HG03064 (cell line): ENCODE results near the gene EPB41.
"Not testable (repeated sequence)": the region's sequence is repeated elsewhere in the genome, so short reads cannot be mapped to it uniquely, and the experiment has no call there.

Source experiments
- ATAC-seq: cut with Tn5 transposase; IDR thresholded peaks from one replicate; pipeline ENCODE4 v1.9.1; 2021; ENCODE audit warnings: low read depth; ENCODE audit not compliant: unreplicated experiment

EPB41 gene

GRCh38 chr1:28914228-28915030, at the start of gene EPB41:
Gene EPB41, plus strand, starts transcription at chr1:28914569. Its CDS starts 72,869 bp downstream, at chr1:28987438.
- ATAC-seq = peak; percentile 65

GRCh38 chr1:28864695-28865094, 49.7 kb upstream of the EPB41 start:
- no peak for ATAC-seq

- ATAC-seq = no peak
Observed at GRCh38 chr1:28865997-28866650, 48.2 kb upstream of the EPB41 start.

- no peak for ATAC-seq
Observed at GRCh38 chr1:28867850-28868249, 46.5 kb upstream of the EPB41 start.

- ATAC-seq = no peak
Observed at GRCh38 chr1:28869952-28870351, 44.4 kb upstream of the EPB41 start.

GRCh38 chr1:28871631-28872401, 42.6 kb upstream of the EPB41 start:
- no peak for ATAC-seq

- not testable (repeated sequence) for ATAC-seq
Observed at GRCh38 chr1:28875134-28875533, 39.2 kb upstream of the EPB41 start.

GRCh38 chr1:28877132-28877781, 37.1 kb upstream of the EPB41 start:
- no peak for ATAC-seq

GRCh38 chr1:28878796-28879195, 35.6 kb upstream of the EPB41 start:
- no peak for ATAC-seq

GRCh38 chr1:28882009-28882628, 32.2 kb upstream of the EPB41 start:
- no peak for ATAC-seq

GRCh38 chr1:28883242-28883616, 31.1 kb upstream of the EPB41 start:
- ATAC-seq = no peak

GRCh38 chr1:28885472-28885877, 28.9 kb upstream of the EPB41 start:
- ATAC-seq = no peak

GRCh38 chr1:28885977-28886730, 28.2 kb upstream of the EPB41 start:
- no peak for ATAC-seq

- peak; percentile 58 for ATAC-seq
Observed at GRCh38 chr1:28886731-28887418, 27.5 kb upstream of the EPB41 start.

GRCh38 chr1:28887419-28887834, 26.9 kb upstream of the EPB41 start:
- no peak for ATAC-seq

- ATAC-seq = no peak
Observed at GRCh38 chr1:28887835-28888682, 26.3 kb upstream of the EPB41 start.

- no peak for ATAC-seq
Observed at GRCh38 chr1:28888915-28889314, 25.5 kb upstream of the EPB41 start.

- ATAC-seq = no peak
Observed at GRCh38 chr1:28889357-28889756, 25.0 kb upstream of the EPB41 start.
